Endothelial cell of umbilical vein (primary cell): ENCODE measurements around the gene CPSF4. TPM values are rescaled to one million over a fixed set of nuclear protein-coding genes. Genes with fewer than 3 reads are reported as not detected.
A peak's percentile ranks its signal among the peaks of the same experiment; 100 is the strongest.

Source experiments
- BruUV-seq: library from RNA; stranded (reverse); fragments of 400-500 nt; replicated peaks from 2 replicates; lab custom pipeline; 2021; lab: Mats Ljungman, UMichigan
- CTCF ChIA-PET: fragments of 300-600, 350-600 bp; sonication (Branson Sonifier 250); formaldehyde crosslinking; loops from one replicate; lab custom pipeline; 2021; ENCODE audit warnings: antibody characterized with exemption, inconsistent platforms; lab: Charles Lee
- POLR2A ChIA-PET: fragments of 300-600, 350-600 bp; sonication (Branson Sonifier 250); formaldehyde crosslinking; loops from one replicate; lab custom pipeline; 2021; ENCODE audit warnings: antibody characterized with exemption, inconsistent platforms; lab: Charles Lee
- DNase-seq: peaks from one replicate; pipeline ENCODE4 v3.0.0-alpha.2; 2011; ENCODE audit warnings: low read depth, low spot score
- FAIRE-seq: peaks from 2 replicates; lab custom pipeline; 2011; peaks lifted over from hg19 to GRCh38; lab: Jason Lieb, UNC
- H2AFZ ChIP-seq: 2 replicates; pipeline ENCODE4 v1.6.0; 2012; ENCODE audit warnings: low read depth, low read length, control low read depth, inconsistent platforms
- H3K27ac ChIP-seq: 2 replicates; pipeline ENCODE4 v1.5.1; 2011; ENCODE audit warnings: low read depth, mild to moderate bottlenecking, control low read depth, low read length, moderate library complexity; ENCODE audit not compliant: insufficient read depth
- H3K27me3 ChIP-seq, 2 experiments: 2 replicates each; pipeline versions ENCODE4 v1.6.0 to v1.6.1; 2011; ENCODE audit warnings: low read length in 2 of 2, mixed read lengths in 1 of 2; ENCODE audit not compliant: control insufficient read depth in 2 of 2, insufficient read depth in 2 of 2
- H3K36me3 ChIP-seq, 2 experiments: 2 replicates in 1 of 2; 3 replicates in 1 of 2; pipeline ENCODE4 v1.5.1; 2011; ENCODE audit warnings: low read length in 2 of 2, mild to moderate bottlenecking in 1 of 2, moderate library complexity in 1 of 2; ENCODE audit not compliant: control insufficient read depth in 2 of 2, insufficient read depth in 2 of 2; ENCODE audit errors: extremely low read depth in 1 of 2
- H3K4me1 ChIP-seq: 3 replicates; pipeline ENCODE4 v1.5.1; 2011; ENCODE audit warnings: mild to moderate bottlenecking, low read length; ENCODE audit not compliant: control insufficient read depth, insufficient read depth; ENCODE audit errors: extremely low read depth
- H3K4me2 ChIP-seq: 2 replicates; pipeline ENCODE4 v1.6.1; 2011; ENCODE audit warnings: low read length, control low read depth, mixed read lengths; ENCODE audit not compliant: insufficient read depth
- H3K4me3 ChIP-seq, 3 experiments: fragments of 200-600 bp in 1 of 3; sonication (generic), shearing (Covaris generic) in 1 of 3; replicated peaks in 1 of 3; 2 replicates each; pipeline ENCODE4 v1.5.1; 2011 to 2016; ENCODE audit warnings: control low read depth in 3 of 3, low read length in 3 of 3, mild to moderate bottlenecking in 2 of 3, inconsistent platforms in 1 of 3, low read depth in 1 of 3, moderate library complexity in 1 of 3; ENCODE audit not compliant: insufficient read depth in 1 of 3
- H3K79me2 ChIP-seq: 2 replicates; pipeline ENCODE4 v1.6.0; 2012; ENCODE audit warnings: low read length, inconsistent platforms; ENCODE audit not compliant: control insufficient read depth, insufficient read depth
- H3K9ac ChIP-seq: replicated peaks from 2 replicates; pipeline ENCODE3; 2011; ENCODE audit warnings: low read length, control low read depth; ENCODE audit not compliant: insufficient read depth; ENCODE audit errors: extremely low read depth
- H3K9me1 ChIP-seq: replicated peaks from 3 replicates; pipeline ENCODE4 v1.6.0; 2011; ENCODE audit warnings: mild to moderate bottlenecking, low read length; ENCODE audit not compliant: control insufficient read depth, insufficient read depth; ENCODE audit errors: extremely low read depth
- H3K9me3 ChIP-seq: replicated peaks from 2 replicates; pipeline ENCODE4 v1.5.1; 2012; ENCODE audit warnings: low read length, inconsistent platforms; ENCODE audit not compliant: control insufficient read depth, insufficient read depth
- H4K20me1 ChIP-seq: replicated peaks from 2 replicates; pipeline ENCODE3; 2011; ENCODE audit warnings: mild to moderate bottlenecking, low read length; ENCODE audit not compliant: control insufficient read depth, insufficient read depth; ENCODE audit errors: extremely low read depth
- EZH2 ChIP-seq: IDR thresholded peaks from 2 replicates; pipeline ENCODE4 v1.6.1; 2012; ENCODE audit warnings: borderline replicate concordance, low read depth, mild to moderate bottlenecking, moderate library complexity, low read length, inconsistent platforms; ENCODE audit not compliant: severe bottlenecking
- FOS ChIP-seq: IDR thresholded peaks from 2 replicates; pipeline ENCODE4 v1.6.1; 2011; ENCODE audit warnings: mild to moderate bottlenecking, low read length, moderate library complexity, borderline replicate concordance; ENCODE audit not compliant: insufficient read depth
- GATA2 ChIP-seq: IDR thresholded peaks from 2 replicates; pipeline ENCODE4 v1.7.0; 2011; ENCODE audit warnings: low read depth, mild to moderate bottlenecking, moderate library complexity, mixed read lengths, low read length; ENCODE audit not compliant: insufficient read length, insufficient read depth
- JUN ChIP-seq: IDR thresholded peaks from 2 replicates; pipeline ENCODE4 v1.6.1; 2011; ENCODE audit warnings: borderline replicate concordance, low read depth; ENCODE audit not compliant: insufficient read length, insufficient read depth
- MAX ChIP-seq: IDR thresholded peaks from 2 replicates; pipeline ENCODE4 v1.6.1; 2011; ENCODE audit not compliant: insufficient read depth, insufficient read length
- POLR2A ChIP-seq: IDR thresholded peaks from 2 replicates; pipeline ENCODE4 v1.6.1; 2012; ENCODE audit warnings: low read depth, mild to moderate bottlenecking, control low read depth, low read length
- POLR2AphosphoS5 ChIP-seq: IDR thresholded peaks from 2 replicates; pipeline ENCODE4 v1.6.1; 2012; ENCODE audit warnings: low read depth, mild to moderate bottlenecking, control low read depth, low read length, moderate library complexity; ENCODE audit not compliant: insufficient read depth
- dilution Hi-C: fragments of 300-500 bp; cut with MboI; formaldehyde crosslinking; loops from one replicate; pipeline ENCODE4 v1.15.0; 2019; ENCODE audit warnings: low sequenced_read_pairs; ENCODE audit not compliant: extremely low pct_ligation_motif_present
- intact Hi-C: fragments of 100-400 bp; cut with micrococcal nuclease; formaldehyde crosslinking; loops from one replicate; pipeline ENCODE4 v1.10.0; 2022
- polyA plus RNA-seq, 4 experiments: library from polyadenylated mRNA; depleted of rRNA in 3 of 4; stranded (reverse) in 3 of 4; unstranded in 1 of 4; fragments of >200 nt; gene quantifications; 2 replicates each; pipeline versions ENCODE4 v1.2.1 to v1.2.3, GENCODE V29; 2011 to 2012; ENCODE audit warnings: missing spikeins in 1 of 4
- total RNA-seq: library from RNA; stranded (reverse); gene quantifications from 2 replicates; pipeline ENCODE4 v1.2.3, GENCODE V29; 2021

The CPSF4 gene
- total and polyA plus RNA-seq, 2 donors (not counting 3 experiments of a cell fraction or from before 2014, with no cell fraction given), result 51.5 to 53.0 TPM

DNA sequence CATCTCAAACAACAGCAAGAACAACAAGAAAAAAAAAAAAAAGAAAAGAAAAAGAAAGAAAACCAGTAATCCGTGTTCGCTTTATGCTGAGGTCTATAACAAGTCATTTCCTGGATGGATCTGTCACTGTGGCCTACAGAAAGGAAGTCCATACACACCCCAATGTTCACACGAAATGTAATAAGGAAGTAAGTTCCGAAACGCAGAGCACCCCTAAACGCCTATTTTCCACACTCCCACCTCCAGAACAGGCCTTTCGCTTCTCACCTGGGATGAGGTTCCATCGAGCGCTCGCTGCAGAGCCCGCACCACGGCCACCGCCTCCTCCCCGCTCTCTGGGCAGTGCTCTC lies 60.6 kb downstream of the CPSF4 start:
- H3K9me1 ChIP-seq, result no peaks in the 10 kb centered on the region
- H2AFZ ChIP-seq, result peak overlapping the region; percentile 61
- H3K27ac ChIP-seq, result peak overlapping the region; percentile 78
- no peaks in the 10 kb centered on the region for H3K27me3 ChIP-seq
- FAIRE-seq (peak; percentile 74), DNase-seq (no peak)
- H3K4me1 ChIP-seq, result peaks cover 16% of the 10 kb centered on the region
- CTCF ChIA-PET, result interaction anchor here (1.2 to 1.7 kb wide), 3 partner anchors 26 to 414 kb away, joined by 3 to 4 read pairs (median 4); partner anchors contain the start of genes FAM200A and ZNF789
- H3K9me3 ChIP-seq, result no peaks in the 10 kb centered on the region
- dilution Hi-C loops (no loop called here), intact Hi-C loops (no loop called here)
- TF ChIP-seq JUN (no peak), FOS (no peak), POLR2A (no peak), MAX (no peak)
- peak overlapping the region; percentile 77 for H3K4me2 ChIP-seq
- peak overlapping the region; percentile 28 to 79 (median 75) for H3K4me3 ChIP-seq
- no peaks in the 10 kb centered on the region for H4K20me1 ChIP-seq
- no TSS peak for BruUV-seq
- POLR2A ChIA-PET, result interaction anchor here (1.3 kb wide), 1 partner anchor 26 kb away, joined by 8 read pairs; no protein-coding TSS in a partner anchor
- peaks cover under 1 to 8% of the 10 kb centered on the region in 2 experiments for H3K36me3 ChIP-seq
- peak overlapping the region; percentile 81 for H3K9ac ChIP-seq
- H3K79me2 ChIP-seq, result peaks cover 30% of the 10 kb centered on the region

DNA sequence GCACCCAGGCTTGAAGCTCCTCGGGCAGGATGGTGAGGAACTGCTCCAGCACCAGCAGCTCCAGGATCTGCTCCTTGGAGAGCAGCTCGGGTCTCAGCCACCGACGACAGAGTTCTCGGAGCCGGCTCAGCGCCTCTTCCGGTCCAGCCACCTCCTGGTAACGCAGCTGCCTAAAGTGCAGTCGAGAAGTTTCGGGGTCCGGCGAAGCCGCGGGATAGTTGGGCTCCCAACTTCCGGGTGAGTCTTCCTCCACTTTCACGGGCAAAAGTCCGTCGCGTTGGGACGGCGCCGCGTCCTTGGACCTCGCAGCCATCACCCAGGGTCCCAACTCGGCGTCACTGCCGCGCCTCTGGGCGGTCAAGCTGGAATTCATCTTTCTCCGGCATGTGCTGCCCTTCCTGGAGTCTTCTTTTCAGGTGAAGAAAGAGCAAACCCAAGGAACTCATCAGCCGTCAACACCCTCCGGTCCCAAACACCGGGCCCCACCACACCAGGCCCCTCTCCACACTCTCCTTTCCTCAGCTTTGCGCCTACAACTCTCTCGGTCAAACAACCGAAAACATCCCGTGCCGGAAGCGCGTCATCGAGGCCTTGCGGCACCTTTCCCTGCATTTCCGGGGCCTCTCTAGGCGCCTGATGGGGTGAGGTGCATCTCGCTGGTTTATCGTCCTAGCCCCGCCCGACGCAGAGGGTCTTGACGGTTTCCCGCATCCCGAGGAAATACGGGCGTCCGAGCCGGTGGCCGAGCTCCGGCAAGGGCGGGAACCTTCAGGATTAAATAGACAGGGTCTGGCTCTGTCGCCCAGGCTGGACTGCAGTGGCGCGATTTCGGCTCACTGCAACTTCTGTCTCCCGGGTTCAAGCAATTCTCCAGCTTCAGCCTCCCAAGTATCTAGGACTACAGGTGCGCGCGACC lies 61.2 kb downstream of the CPSF4 start, which contains the start of gene ZNF394:
Gene ZNF394, minus strand, starts transcription at position 561 of the 916 bp plus-strand sequence. Its CDS starts 188 bp downstream, at position 373.
- peaks cover 0 to 5% of the 10 kb centered on the region in 2 experiments for H3K36me3 ChIP-seq
- dilution Hi-C loops (no loop called here), intact Hi-C loops (loop anchor here (1.0 kb wide), 1 partner anchor 28 kb away; the partner anchor contains the start of gene ZNF789)
- no peak for TF ChIP-seq GATA2
- peak; percentile 63 for TF ChIP-seq POLR2A
- no peak for TF ChIP-seq JUN
- TF ChIP-seq FOS, result no peak
- TF ChIP-seq EZH2, result no peak
- TF ChIP-seq MAX, result peak; percentile 22
- peak; percentile 66 for TF ChIP-seq POLR2AphosphoS5
- DNase-seq (peak; percentile 89), FAIRE-seq (peak; percentile 95)
- H2AFZ ChIP-seq, result peak within 1 kb of the TSS; percentile 61
- H3K9ac ChIP-seq, result peak within 1 kb of the TSS; percentile 81
- peak within 1 kb of the TSS; percentile 28 to 79 (median 75) for H3K4me3 ChIP-seq
- H3K27me3 ChIP-seq, result no peaks in the 10 kb centered on the region
- no peaks in the 10 kb centered on the region for H4K20me1 ChIP-seq
- peak within 1 kb of the TSS; percentile 78 for H3K27ac ChIP-seq
- H3K4me1 ChIP-seq, result peaks cover 16% of the 10 kb centered on the region
- no peaks in the 10 kb centered on the region for H3K9me1 ChIP-seq
- H3K9me3 ChIP-seq, result no peaks in the 10 kb centered on the region
- H3K4me2 ChIP-seq, result peak within 1 kb of the TSS; percentile 77
- ChIA-PET CTCF (interaction anchor here (1.2 to 1.7 kb wide), 3 partner anchors 27 to 414 kb away, joined by 3 to 4 read pairs (median 4); partner anchors contain the start of genes FAM200A and ZNF789), POLR2A (interaction anchor here (0.9 to 1.3 kb wide), 2 partner anchors 27 to 52 kb away, joined by 3 to 8 read pairs; partner anchors contain the start of gene FAM200A)
- H3K79me2 ChIP-seq, result peaks cover 30% of the 10 kb centered on the region
- TSS peak; percentile 61 for BruUV-seq
